Upper lobe of right lung (tissue), 1 donor: Measurements from ENCODE around the gene SLC25A4. TPM values are rescaled to one million over a fixed set of nuclear protein-coding genes. Genes with fewer than 3 reads are reported as not detected.
"Not testable (repeated sequence)": the region's sequence is repeated elsewhere in the genome, so short reads cannot be mapped to it uniquely, and the experiment has no call there.

Experiments used
- ATAC-seq: fragments of 200-7000 bp; cut with Tn5 transposase; one replicate; pipeline ENCODE4 v1.9.1; 2020; ENCODE audit warnings: mild to moderate bottlenecking, moderate library complexity
- DNase-seq: peaks from one replicate; pipeline ENCODE4 v3.0.0-alpha.2; 2020
- H3K27ac ChIP-seq: fragments of 200-600 bp; one replicate; pipeline ENCODE4 v1.8.0; 2022
- H3K27me3 ChIP-seq: fragments of 200-600 bp; one replicate; pipeline ENCODE4 v1.8.0; 2022; ENCODE audit warnings: mild to moderate bottlenecking
- H3K36me3 ChIP-seq: fragments of 200-600 bp; one replicate; pipeline ENCODE4 v1.8.0; 2022
- H3K4me1 ChIP-seq: fragments of 200-600 bp; one replicate; pipeline ENCODE4 v1.8.0; 2022
- H3K4me3 ChIP-seq: fragments of 200-600 bp; one replicate; pipeline ENCODE4 v1.8.0; 2022; ENCODE audit warnings: mild to moderate bottlenecking
- H3K9me3 ChIP-seq: fragments of 200-600 bp; one replicate; pipeline ENCODE4 v1.8.0; 2022
- CTCF ChIP-seq: fragments of 200-600 bp; IDR thresholded peaks from one replicate; pipeline ENCODE4 v1.8.0; 2022; ENCODE audit warnings: antibody characterized with exemption
- intact Hi-C: fragments of 100-400 bp; cut with DNase I; formaldehyde crosslinking; loops from one replicate; pipeline ENCODE4 v1.11.0; 2022
- total RNA-seq: library from RNA; stranded (reverse); fragmentation: NEBNext Ultra II Directional; extraction: Animal tissue kit (Norgen Biotek cat#: 25700); gene quantifications from one replicate; pipeline ENCODE4 v1.2.1, GENCODE V29; 2021
- donor health status: DM: no; HTN: yes; CAD: no; lungs with severe emphysema.

SLC25A4 gene
- total RNA-seq, 1 donor from 2014 or later: 40.3 TPM

GRCh38 chr4:185115827-185116232, 27.2 kb upstream of the SLC25A4 start:
- H3K27ac ChIP-seq: no peak overlapping the region
- H3K27me3 ChIP-seq: peaks cover 3% of the 10 kb centered on the region
- no peak overlapping the region for H3K4me3 ChIP-seq
- no peaks in the 10 kb centered on the region for H3K36me3 ChIP-seq
- intact Hi-C loops: no loop called here
- no peak for TF ChIP-seq CTCF
- no peaks in the 10 kb centered on the region for H3K9me3 ChIP-seq
- DNase-seq (peak; percentile 69), ATAC-seq (peak; percentile 89)
- peaks cover 9% of the 10 kb centered on the region for H3K4me1 ChIP-seq

DNA sequence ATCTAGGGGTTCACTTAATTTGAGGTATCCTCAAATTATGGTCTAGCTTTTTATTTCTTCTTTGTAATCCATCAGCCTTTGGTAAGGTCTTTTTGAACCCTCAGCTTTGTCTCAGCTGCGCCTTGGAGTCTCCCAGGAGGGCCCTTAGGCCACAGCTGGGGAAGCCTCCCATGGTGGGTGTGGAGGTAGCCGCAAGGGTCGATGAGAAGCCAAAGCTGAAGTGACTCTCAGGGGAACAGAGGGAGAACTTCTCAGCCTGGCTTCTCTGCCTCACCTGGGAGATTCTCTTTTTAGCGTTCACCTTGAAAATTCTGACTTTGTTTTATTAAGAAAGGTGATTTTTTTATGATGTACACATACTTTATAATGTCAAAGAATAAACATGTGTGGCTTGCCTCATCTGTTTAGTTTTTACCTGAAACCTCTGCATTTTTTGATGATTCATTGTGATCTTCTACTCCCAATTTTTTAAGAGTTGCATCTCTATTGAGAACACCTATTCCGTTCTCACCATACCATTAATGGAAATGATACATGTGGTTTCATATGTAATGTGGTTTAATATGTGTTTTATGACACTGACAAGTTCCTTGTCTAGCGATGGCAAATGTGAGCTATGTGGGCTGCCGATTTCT, 25.6 kb upstream of the SLC25A4 start:
- ATAC-seq: no peak
- H3K27me3 ChIP-seq: peaks cover 3% of the 10 kb centered on the region
- peaks cover 5% of the 10 kb centered on the region for H3K4me1 ChIP-seq
- no peaks in the 10 kb centered on the region for H3K36me3 ChIP-seq
- TF ChIP-seq CTCF: no peak
- DNase-seq: no peak
- no peak overlapping the region for H3K4me3 ChIP-seq
- H3K27ac ChIP-seq: no peak overlapping the region
- H3K9me3 ChIP-seq: no peaks in the 10 kb centered on the region
- intact Hi-C loops: no loop called here

DNA sequence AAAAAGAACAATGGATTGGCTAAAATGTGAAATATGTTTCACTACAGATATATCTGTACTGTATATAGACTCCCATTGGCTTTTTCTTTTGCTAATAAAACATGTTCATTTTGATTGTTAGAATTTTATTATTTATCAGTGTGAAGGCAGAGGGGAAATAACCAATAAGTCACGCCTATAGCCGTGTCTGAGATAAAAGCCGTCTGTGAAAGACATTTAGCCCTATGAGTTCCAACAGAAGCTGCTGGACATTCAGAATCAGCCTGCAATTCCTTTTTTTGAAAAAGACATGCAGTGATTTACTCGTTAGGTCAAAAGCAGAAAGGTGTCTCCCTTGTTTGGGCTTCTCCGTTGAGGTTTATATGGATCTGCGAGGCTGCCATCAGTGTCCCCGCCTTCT, 24.2 kb upstream of the SLC25A4 start:
- Histone ChIP-seq H3K27me3 (peaks cover 3% of the 10 kb centered on the region), H3K36me3 (no peaks in the 10 kb centered on the region), H3K9me3 (no peaks in the 10 kb centered on the region), H3K4me1 (no peaks in the 10 kb centered on the region), H3K27ac (no peak overlapping the region), H3K4me3 (no peak overlapping the region)
- intact Hi-C loops: no loop called here
- no peak for TF ChIP-seq CTCF
- ATAC-seq (no peak), DNase-seq (no peak)

DNA sequence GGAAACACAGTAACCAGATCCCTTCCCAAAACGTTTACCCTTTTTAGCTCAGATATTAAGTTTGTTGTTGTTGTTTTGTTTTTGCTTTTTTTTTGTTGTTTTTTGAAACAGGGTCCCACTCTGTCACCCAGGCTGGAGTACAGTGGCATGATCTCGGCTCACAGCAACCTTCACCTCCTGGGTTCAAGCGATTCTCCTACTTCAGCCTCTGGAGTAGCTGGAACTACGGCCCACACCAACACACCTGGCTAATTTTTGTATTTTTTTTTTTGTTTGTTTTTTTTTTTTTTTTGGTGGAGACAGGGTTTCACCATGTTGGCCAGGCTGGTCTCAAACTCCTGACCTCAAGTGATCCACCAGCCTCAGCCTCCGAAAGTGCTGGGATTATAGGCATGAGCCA, 23.6 kb upstream of the SLC25A4 start:
- intact Hi-C loops, ATAC-seq, H3K9me3 ChIP-seq, H3K36me3 ChIP-seq, DNase-seq, H3K27me3 ChIP-seq, H3K27ac ChIP-seq, H3K4me3 ChIP-seq, H3K4me1 ChIP-seq: not testable (repeated sequence)

DNA sequence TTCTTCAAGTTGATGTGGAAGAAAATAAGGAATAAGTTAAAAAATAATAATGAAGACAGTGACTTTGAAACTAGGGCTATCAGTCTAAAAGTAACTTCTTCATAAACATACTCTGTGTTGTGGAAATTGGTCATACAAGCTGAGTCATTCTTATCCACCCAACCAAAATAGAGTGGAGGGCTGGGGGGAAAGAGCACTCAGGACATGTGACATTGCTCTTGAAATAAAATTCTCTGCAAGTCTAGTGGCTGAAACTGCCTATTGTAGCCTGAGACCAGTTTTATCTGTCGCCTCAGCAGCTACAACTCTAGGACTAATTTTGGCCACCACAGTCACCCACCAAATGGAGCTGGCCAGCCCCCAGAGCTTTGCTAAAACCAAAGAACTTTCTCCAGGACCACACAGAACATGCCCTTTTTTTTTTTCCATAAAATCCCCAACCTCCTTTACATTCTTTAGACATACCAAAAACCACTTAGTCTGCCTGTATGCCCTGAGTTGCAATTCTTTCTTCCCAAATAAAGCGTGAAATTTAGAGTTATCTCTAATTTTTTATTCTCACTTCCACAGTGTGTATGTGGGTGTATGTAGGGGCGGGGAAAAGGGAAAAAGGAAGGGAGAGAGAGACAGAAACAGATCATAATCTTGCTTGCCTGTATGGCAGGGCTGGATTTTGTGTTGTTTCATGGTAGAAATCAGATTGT, 23.0 kb upstream of the SLC25A4 start:
- no peak overlapping the region for H3K27ac ChIP-seq
- no peaks in the 10 kb centered on the region for H3K9me3 ChIP-seq
- ATAC-seq: no peak
- DNase-seq: no peak
- no peak overlapping the region for H3K4me3 ChIP-seq
- no peaks in the 10 kb centered on the region for H3K4me1 ChIP-seq
- TF ChIP-seq CTCF: no peak
- H3K27me3 ChIP-seq: peaks cover 3% of the 10 kb centered on the region
- intact Hi-C loops: no loop called here
- no peaks in the 10 kb centered on the region for H3K36me3 ChIP-seq

DNA sequence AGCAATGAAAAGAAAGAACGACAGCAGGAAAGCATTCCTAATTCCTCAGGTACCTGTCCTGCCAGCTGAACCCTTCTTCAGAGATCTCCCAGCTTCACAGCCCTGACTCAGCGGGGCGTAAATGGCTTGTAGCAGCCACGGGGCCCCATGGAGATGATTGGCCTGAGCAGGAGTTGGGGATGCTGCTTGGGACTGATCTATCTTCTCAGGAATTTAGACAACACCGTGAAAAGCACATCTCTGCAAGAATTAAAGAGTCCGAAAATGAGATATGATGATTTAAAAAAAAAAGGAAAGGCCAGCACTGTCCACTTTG, 22.5 kb upstream of the SLC25A4 start:
- H3K4me3 ChIP-seq: no peak overlapping the region
- no peak overlapping the region for H3K27ac ChIP-seq
- intact Hi-C loops: no loop called here
- no peaks in the 10 kb centered on the region for H3K36me3 ChIP-seq
- peaks cover 3% of the 10 kb centered on the region for H3K27me3 ChIP-seq
- DNase-seq: no peak
- no peak for TF ChIP-seq CTCF
- H3K9me3 ChIP-seq: no peaks in the 10 kb centered on the region
- H3K4me1 ChIP-seq: no peaks in the 10 kb centered on the region
- no peak for ATAC-seq
